ENCODE data around the gene GLRB.
"Not testable (repeated sequence)": the region's sequence is repeated elsewhere in the genome, so short reads cannot be mapped to it uniquely, and the experiment has no call there.

GLRB gene

GRCh38 chr4:157128395-157128794 is 52.4 kb downstream of the GLRB start:
- no peak for DNase-seq (ENCODE audit: low read depth in 2 of 2)

DNA sequence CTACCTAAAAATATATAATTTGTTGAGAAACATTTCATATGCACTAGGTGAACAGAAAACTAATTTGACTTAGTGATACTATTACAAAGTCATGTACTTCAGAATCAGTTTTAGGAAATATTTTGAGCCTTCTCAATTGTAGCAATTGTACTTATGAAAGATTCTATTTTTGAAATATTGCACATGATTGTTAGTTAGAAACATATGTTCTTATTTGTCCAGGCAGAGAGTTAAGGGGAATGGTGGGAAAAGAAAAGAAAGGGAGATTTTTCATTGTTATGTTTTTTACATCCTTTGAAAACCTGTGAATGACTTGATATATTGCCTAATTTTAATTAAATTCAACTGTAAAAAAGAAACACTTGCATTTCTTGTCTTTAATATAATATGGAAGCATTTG is 66.0 kb downstream of the GLRB start:
- DNase-seq (ENCODE audit: low read depth in 2 of 2): no peak

DNA sequence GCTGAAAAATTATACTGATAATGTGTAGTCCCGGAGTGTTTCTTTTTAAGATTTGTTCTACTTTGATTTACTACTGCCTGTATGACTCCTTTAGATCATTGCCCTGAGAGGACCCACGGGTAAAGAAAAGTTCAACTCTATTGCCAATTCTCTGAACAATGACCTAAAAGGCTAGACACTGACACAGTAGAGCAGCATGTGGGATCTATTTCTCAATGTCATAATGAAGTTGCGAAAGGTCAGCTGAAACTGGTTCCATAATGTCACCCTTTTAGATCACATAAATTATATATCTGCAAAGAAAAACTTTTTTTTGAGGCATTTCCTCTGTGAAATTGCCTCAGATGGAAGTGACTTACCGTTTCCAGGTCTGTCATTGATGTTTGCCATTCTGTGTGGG is 67.4 kb downstream of the GLRB start:
- DNase-seq (ENCODE audit: low read depth in 2 of 2): no peak

DNA sequence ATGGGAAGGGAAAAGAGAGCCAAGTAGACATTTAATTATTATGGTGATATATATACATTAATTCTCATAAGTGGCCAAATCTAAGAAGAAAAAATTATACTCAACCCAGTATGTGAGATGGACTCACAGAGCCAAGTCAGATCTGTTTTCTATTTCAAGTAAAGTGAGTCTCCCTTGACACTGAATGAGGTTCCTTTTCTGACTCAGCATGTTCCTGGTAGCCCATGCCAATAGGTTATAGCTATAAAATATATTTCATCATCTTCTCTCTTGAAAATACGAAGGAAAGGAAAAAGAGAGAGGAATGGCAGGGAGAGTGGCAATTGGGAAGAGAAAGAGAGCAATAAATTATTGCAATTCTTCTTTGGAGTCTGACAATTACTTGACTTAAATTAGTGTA is 75.8 kb downstream of the GLRB start:
- DNase-seq (ENCODE audit: low read depth in 2 of 2): no peak

GRCh38 chr4:157165935-157166610 is 90.1 kb downstream of the GLRB start:
- no peak for DNase-seq (ENCODE audit: low read depth in 2 of 2)

GRCh38 chr4:157170321-157170720 is 94.4 kb downstream of the GLRB start:
- no peak for DNase-seq (ENCODE audit: low read depth in 2 of 2)

DNA sequence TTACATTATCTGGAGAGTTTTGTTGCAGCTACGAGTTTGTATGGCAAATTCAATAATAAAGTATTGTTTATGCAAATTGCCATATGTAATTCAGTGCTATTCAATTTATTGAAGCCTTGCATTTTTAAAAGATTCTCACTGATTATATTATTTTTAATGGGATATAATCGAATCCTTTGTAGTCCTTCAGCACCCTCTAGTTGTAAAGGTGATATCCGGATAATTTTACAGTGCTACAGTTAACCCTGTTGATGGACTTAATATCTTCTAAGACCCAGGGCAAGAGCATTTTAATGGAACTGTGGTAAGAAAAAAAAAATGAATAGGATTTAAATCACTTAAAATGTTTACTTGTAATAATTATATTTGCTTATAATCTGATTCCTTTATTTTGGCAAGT is 96.1 kb downstream of the GLRB start:
- no peak for DNase-seq (ENCODE audit: low read depth in 2 of 2)

DNA sequence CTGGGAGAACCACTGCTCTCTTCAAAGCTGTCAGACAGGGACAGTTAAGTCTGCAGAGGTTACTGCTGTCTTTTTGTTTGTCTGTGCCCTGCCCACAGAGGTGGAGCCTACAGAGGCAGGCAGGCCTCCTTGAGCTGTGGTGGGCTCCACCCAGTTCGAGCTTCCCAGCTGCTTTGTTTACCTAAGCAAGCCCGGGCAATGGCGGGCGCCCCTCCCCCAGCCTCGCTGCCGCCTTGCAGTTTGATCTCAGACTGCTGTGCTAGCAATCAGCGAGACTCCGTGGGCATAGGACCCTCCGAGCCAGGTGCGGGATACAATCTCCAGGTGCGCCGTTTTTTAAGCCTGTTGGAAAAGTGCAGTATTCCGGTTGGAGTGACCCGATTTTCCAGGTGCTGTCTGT is 104.3 kb downstream of the GLRB start:
- not testable (repeated sequence) for DNase-seq (ENCODE audit: low read depth in 2 of 2)

DNA sequence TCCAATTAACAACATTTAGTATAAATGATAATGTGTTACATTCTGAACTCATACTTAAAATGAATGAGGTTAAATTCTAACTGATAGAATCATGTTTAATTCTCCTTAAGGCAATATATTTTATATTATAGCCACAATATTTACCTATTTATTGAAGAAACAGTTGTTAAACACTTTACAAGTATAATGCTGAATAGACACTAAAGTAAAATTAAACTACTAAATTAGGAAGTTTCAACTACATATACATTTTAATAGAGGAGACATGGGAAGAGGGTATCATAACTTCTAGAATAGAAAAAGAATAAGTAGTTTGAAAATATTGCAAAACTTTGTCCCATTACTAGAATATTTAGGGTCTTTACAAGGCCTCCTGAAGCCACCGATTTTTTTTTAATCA is 108.3 kb downstream of the GLRB start:
- DNase-seq (ENCODE audit: low read depth in 2 of 2): no peak

DNA sequence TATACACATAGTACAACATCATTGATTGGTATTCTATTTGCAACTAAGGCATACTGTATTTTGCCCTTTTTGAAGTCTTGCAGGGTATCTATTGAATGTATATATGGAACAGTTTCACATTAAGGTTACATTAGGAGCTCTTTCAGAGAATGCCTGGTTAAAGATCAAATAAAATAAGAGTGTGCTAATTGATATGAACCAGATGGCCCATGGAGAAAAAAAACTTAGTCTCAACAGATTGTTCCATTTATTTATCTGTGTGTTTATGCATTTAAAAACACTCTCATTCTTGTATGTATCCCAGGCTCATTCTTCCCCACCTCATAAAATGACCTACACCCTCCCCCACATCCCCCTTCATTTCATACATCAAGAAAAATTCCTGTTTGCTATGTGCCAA is 109.4 kb downstream of the GLRB start:
- DNase-seq (ENCODE audit: low read depth in 2 of 2): no peak

DNA sequence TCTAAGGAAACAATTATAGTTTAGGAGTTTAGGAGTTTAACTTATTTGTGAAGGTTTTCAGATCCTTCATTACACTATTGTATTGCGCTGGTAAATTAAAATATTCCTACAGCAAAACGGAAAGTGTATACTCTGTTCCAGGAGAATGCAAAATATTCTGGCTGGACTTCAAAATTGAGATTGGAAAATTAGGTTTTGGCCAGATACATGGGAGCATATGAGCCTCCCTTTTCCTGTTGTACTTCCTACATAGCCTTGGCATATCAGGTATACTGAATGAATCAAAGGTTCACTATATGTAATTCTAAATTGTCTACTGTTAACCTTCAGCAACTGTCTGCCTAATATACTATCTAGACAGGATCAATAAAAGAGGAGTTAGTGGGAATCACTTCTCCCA is 119.4 kb downstream of the GLRB start:
- no peak for DNase-seq (ENCODE audit: low read depth in 2 of 2)

DNA sequence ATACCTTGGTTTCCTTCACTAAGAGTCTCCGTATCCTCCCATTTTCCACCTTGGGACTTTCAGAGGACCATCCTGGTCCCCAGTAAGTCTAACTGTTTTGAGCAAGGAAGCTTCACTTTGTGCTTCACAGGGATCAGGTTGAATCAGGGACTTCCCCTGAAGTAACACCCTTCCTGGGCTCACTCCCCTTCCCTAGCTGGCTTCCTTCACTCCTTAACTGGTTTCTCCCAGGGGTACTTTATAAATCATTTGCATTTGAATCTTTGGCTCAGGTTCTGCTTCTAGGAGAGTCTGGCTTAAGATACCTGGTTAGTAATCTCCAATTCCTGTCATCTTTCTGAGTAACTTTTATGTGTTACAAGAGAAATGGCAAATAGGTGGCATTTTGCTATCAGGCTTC is 120.1 kb downstream of the GLRB start:
- DNase-seq (ENCODE audit: low read depth in 2 of 2): no peak

DNA sequence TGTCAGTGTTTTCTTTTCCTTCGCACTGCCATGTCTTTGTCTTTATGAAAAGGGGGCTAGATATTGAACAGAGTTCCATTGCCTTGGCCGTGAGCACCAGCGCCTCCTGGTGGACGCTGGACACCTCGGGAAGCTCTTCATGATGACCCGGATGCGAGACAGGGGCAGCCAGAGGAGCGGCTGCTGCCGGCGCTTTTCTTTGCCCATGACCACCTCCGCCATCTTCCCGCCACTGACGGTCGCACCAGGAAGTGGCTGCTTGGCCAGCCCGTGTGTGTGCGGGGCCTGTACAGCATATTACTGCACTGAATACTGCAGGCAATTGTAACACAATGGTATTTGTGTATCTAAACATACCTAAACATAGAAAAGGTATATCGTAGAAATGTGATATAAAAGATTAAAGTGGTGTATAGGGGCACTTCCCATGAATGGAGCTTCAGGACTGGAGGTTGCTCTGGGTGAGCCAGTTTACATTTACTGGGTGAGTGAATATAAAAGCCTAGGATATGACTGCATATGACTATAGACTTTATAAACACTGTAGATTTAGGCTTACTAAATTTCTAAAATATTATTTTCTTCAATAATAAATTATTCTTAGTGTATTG is 128.8 kb downstream of the GLRB start:
- DNase-seq (ENCODE audit: low read depth in 2 of 2): peak in 1 of 2 experiments; percentile 19

DNA sequence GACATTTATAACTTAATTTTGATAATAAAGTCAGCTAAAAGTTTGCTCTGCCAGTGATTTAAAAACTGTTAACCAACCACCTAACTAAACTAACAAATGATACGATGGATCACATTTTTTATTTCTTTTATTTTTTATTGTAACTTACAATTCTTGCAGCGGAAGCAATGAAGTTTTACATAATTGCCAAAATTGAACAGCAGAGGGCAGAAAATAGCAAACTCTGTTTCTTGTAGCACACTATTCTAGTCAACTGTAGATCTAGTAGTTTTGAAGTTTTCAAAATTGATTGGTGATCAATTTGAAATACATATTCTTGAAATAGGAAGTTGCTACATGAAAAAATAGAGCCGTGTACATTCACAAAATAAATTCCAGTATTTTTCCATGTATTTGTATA is 141.8 kb downstream of the GLRB start:
- no peak for DNase-seq (ENCODE audit: low read depth in 2 of 2)

- DNase-seq (ENCODE audit: low read depth in 2 of 2): no peak
Measured at GRCh38 chr4:157219711-157220370, 143.9 kb downstream of the GLRB start.

GRCh38 chr4:157220371-157220881 is 144.5 kb downstream of the GLRB start, which contains the start of gene GRIA2:
GRIA2 (plus strand) TSS chr4:157220728; CDS start chr4:157221043, 315 bp downstream.
- DNase-seq (ENCODE audit: low read depth in 2 of 2): peak in 1 of 2 experiments; percentile 1

- DNase-seq (ENCODE audit: low read depth in 2 of 2): no peak
Measured at GRCh38 chr4:157221426-157221894, 145.5 kb downstream of the GLRB start.
